Esophagus muscularis mucosa (tissue), 3 donors: ENCODE measurements around the gene NPTN.

Source experiments
- POLR2AphosphoS5 ChIP-seq, 2 donors: sonication (generic); formaldehyde crosslinking; IDR thresholded peaks; one replicate each; pipeline ENCODE4 v1.6.1; 2017; ENCODE audit warnings: antibody characterized with exemption in 2 of 2
- TF ChIP-seq, protein P1 (sequence below), 3 experiments: fragments of 200-600 bp in 2 of 3; fragments of 450-650 bp in 1 of 3; sonication (generic) in 2 of 3; IDR thresholded peaks; one replicate each; pipeline ENCODE4 v1.5.1; 2017 to 2019; ENCODE audit warnings: antibody characterized with exemption in 3 of 3, mild to moderate bottlenecking in 2 of 3, moderate library complexity in 1 of 3

DNA sequence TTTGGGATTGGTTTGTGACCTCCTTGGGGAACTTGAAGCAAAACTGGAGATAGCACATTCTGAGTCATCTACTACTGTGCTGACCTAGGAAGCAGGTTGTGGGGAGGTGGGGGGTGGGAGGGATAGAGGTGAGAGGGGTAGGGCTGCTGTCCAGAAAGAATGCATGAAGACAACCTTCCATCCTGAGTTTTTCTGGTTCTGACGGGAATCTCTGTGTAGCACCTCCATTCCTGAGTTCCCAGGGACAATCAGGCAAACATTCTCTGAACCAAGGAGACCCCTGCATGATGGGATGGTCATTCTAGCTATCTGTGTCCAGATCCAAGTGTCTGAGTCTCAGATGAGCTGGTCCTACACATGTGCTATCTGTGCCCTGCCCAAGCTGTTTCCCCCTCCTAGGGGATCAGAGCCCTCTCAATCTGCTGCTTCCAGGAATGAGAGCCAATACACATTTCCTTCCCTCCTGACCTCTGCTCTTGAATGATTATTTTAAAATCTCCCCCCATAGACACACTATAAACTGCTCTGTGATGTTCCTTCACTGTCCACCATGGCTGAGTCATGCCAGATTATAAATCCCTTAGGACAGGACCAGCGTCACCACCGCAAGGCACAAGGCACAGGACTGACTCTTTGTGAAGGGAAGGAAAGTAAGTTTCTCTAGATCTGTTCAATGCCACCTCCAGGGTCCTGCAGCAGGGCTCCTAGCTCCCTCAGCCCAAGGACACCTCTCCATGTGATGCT, 48.8 kb upstream of the NPTN start:
- TF ChIP-seq POLR2AphosphoS5 (IDR thresholded peaks at IDR 0.05): no peak
- TF ChIP-seq, protein P1, sequence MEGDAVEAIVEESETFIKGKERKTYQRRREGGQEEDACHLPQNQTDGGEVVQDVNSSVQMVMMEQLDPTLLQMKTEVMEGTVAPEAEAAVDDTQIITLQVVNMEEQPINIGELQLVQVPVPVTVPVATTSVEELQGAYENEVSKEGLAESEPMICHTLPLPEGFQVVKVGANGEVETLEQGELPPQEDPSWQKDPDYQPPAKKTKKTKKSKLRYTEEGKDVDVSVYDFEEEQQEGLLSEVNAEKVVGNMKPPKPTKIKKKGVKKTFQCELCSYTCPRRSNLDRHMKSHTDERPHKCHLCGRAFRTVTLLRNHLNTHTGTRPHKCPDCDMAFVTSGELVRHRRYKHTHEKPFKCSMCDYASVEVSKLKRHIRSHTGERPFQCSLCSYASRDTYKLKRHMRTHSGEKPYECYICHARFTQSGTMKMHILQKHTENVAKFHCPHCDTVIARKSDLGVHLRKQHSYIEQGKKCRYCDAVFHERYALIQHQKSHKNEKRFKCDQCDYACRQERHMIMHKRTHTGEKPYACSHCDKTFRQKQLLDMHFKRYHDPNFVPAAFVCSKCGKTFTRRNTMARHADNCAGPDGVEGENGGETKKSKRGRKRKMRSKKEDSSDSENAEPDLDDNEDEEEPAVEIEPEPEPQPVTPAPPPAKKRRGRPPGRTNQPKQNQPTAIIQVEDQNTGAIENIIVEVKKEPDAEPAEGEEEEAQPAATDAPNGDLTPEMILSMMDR (IDR thresholded peaks at IDR 0.05): no peak
